Stimulated activated CD4-positive, alpha-beta T cell treated with anti-CD3 and anti-CD28 coated beads, Interleukin-4, amount 100 ng/mL, for 48 hours (primary cell): ENCODE results near the gene MCOLN3.
A peak's percentile ranks its signal among the peaks of the same experiment; 100 is the strongest.
"Not testable (repeated sequence)": the region's sequence is repeated elsewhere in the genome, so short reads cannot be mapped to it uniquely, and the experiment has no call there.

Experiments
- DNase-seq, 2 donors: peaks; one replicate each; pipeline ENCODE4 v3.0.0-alpha.2; 2020; ENCODE audit warnings: low read depth in 2 of 2

The MCOLN3 gene

DNA sequence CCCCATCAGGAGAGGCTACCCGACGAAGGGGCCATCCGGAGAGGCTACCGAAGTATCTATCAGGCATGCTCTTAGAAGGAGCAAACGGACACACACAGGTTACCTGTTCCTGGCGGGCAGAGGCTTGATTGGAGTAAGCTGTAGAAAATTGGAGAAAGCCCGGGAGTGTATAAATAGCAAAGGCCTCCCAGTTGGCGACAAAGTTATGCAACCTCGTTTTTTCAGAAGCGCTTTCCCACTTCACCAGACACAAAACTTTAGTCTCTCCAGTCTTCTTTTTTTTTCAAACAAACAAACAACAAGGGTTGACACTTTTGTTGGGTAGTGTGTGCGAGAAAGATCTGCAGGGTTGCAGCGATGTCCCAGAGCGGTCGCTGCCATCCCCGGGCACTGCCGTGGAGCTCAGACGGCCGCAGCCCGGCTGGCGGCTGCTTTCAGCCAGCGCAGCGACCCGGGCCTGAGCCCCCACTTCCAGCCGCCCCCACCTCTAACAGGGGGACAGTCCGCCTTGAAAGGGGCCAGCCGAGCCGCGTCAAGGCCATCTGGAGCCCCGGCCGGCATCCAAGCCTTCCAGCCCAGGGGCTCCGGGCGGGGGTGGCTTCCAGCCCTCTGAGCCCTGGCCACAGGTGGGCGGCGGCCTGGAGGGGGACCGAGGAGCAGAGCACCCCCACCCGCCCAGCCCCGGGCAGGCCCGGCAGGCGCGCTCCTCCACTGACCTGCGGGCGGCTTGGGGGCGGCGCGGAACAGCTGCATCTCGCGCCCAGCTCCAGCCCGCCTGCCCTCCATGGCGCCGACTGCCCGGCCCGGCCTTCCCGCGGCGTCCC lies 616 bp downstream of the MCOLN3 start:
- DNase-seq: no peak

DNA sequence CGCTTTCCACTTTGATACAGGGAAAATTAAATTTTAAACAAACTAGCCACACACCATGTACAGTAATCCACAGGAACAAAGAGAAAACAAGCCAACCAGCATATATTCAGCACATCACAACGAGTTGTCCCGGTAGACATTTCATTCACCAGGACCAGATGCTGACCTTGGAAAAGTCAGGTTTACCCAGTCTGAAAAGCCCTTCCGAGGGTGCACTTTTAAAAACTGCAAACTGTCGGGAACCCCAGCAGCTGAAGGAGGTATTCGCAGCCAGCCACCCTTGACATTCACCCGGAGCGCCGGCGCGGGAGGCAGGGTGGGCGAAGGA lies 1.2 kb downstream of the MCOLN3 start:
- DNase-seq: no peak

DNA sequence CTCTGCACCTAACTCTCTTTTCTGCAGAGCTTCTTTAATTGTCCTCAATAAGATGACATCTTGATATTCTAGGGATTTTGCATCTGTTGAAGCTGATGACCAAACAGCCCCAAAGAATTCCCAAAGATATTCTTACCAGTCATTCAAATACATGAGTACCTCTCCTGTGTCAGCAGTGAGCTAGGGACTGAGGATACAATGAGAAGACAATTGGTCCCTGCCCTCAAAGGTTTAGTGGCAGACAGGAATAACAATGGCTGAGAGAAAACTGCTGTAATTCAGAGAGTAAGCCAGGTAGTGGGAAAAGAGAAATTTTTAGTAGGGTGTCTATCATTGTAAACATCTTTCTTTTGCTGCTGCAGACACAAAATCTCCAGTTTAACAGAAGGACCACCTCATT lies 5.9 kb downstream of the MCOLN3 start:
- no peak for DNase-seq

DNA sequence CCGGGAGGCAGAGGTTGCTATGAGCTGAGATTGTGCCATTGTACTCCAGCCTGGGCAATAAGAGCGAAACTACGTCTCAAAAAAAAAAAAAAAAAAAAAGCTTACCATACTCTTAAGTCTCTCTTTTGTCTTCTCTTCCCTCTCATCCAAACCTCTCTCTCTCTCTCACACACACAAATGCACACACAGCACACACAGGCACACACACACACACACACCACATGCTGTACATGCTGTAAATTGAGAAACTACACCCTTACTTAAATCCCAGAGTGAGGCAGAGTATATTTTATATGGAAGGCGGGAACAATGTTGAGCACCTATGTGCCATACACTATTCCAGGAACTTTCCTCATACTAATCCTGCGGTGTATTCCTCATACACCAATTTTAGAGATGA lies 6.5 kb downstream of the MCOLN3 start:
- no peak for DNase-seq

DNA sequence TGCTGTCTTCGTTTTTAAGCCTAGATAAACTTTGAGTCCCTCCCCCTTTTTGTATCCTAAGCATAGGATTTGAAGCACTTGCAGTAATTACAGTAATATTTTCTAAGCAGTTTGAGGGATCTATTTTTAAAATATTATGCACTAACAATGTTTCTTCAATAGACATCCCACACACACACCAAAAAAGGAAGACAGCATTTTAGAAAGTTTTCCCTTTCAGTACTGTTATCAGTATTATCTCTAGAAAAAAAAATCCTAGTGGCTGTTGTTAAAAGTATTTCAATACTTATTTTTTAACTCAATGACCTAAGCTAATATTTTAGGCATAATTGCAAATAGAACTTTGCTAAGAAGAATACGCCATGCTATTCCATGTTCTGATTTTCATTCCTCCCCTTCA lies 15.1 kb downstream of the MCOLN3 start:
- no peak for DNase-seq

DNA sequence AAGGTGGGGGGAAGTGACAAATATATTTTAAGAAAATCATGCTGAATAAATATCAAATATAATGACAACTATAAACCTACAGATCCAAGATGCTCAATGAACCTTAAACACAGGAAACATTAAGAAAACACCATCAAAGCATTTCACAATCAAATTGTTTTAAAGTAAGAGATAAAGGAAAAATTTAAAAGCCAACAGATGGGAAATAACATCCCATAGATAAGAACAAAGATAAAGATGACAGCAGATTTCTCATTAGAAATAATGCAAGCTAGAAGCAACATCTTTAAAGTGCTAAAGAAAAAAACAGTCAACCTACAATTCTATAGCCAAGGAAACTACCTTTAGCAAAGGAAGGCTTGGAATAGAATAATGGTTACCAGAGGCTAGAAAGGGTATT lies 17.8 kb downstream of the MCOLN3 start:
- no peak for DNase-seq

DNA sequence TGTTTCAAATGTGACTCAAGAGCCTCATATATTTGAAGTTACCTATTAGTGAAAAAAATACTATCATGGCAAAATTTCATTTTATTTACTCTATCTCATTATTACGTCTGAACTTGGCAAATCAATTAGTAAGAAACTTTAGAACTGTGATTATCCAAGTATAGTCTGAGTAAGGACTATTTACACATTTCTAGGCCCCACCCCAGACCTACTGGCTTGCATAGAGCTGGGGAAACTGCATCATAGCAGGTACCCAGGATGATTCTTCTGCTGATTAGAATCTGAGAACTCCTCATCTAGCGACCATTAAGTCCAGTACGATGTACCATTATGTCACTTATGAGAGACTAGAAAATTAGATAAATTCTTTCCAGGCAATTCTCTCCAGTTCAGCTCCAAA lies 20.1 kb downstream of the MCOLN3 start:
- no peak for DNase-seq

DNA sequence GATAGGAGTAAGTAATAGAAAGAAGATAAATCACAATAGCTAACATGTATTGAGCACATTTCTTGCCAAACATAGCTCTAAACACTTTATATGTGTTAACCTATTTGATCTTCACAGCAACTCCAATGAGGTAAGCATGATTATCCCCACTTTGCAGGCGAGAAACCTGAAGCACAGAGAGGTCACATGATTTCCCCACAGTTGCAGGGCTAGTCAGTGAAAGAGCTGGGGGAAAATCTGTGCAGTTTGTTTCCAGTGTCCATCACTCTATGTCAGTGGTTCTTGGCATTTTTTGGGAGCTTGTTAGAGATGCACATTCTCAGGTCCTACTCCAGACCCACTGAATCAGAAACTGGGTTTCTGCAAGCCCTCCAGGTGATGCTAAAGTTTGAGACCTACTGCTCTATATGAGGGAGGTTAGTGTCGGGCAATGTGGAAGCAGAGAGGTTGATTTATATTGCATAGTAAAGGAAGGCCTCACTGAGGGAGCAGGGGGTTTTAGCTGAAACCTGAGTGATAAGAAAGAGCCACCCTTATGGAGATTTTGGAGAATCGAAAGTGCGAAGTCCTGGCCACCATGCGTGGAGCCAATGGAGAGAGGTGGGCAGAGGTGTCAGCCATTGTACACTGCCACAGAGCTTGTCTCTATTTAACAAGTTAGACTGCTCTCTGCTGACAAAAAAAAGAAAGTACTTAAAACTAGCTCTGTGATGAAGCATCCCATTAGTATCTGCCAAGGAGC lies 20.9 kb downstream of the MCOLN3 start:
- no peak for DNase-seq

DNA sequence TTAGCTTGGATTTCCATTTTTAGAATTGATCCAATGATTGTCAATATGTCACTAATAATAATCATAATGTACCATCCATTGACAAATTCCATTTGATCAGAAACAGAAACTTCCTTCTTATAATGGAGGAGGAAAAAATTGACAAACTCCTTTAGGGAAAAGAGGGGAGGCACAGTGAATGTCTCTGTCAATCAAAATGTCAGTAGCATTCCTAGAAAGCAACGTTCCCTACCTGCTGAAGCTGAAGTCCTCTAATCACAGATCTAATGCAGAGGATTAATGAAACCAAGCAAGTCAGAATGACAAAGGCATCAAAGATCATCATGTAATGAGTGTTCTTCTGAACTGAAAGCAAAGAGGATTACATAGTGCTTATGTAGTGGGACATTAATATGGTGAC lies 22.4 kb downstream of the MCOLN3 start:
- no peak for DNase-seq

DNA sequence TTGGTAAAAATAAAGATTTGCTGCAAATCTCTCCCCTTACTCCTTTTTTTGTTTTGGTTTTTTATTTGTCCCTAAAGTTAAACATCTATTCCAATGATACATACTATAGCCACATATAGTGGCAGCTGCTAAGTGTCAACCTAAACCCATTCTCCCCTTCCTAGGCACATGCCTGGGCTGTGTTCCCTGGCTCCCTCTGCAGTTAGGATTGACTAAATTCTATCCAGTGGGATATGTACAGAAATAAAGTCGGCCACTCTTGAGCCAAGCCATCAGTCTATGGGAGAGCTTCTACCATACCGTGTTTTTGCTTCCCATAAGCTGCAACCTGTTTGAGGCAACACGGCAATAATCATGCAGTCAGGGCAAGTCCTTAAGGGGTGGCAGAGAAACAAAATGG lies 23.6 kb downstream of the MCOLN3 start:
- DNase-seq: no peak

DNA sequence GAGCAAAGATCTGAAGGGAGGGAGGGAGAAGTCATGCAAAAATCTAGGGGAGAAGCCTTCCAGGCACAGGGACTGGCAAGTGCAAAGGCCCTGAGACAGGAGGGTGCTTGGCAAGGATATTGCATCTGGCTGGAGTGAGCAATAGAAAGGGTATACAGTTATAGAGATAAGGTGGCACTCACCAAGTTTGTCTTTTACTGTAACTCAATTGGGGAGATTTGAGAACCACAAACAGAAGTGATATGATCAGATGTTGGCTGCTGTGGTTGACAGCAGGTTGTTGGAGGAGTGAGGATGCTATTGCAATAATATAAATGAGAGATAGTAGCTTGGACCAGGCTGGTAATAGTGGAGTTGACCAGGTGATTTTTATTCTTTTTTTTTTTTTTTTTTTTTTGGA lies 25.6 kb downstream of the MCOLN3 start:
- DNase-seq: no peak

DNA sequence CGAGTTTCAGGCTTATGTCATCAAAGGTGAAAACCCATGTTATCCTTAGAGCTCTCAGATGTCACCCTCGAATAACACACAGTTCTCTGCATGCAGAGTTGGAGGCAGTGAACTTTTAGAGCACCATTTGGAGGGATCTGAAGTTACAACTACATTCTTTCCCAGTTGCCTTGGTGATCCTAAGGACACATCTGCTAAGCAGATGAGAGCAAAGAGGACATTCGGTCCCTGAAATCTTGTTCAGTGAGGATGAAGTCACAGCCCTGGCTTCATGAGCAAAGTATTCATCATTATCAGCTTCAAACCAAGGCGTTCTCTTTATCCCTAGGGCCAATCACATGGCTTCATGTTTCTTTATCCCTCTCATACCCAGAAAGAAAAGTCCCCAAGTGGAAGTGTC lies 28.3 kb downstream of the MCOLN3 start:
- no peak for DNase-seq

DNA sequence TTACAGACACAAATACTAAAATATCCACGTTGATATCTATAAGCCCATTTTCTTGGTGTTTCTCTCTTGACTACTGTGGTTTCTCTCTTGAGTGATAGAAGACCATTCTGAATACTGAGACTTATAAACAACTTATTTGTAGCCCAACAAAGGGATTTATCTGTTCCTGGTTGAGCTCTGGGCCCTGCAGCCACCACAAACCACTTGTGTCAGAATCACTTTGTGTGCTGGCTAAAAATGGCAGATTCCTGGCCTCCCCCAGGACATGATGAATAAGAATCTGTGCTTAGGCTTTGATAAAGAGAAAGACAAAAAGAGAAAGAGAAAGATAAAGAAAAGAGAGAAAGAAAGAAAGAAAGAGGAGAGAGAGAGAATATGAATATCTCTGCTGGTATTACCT lies 32.5 kb downstream of the MCOLN3 start:
- no peak for DNase-seq

DNA sequence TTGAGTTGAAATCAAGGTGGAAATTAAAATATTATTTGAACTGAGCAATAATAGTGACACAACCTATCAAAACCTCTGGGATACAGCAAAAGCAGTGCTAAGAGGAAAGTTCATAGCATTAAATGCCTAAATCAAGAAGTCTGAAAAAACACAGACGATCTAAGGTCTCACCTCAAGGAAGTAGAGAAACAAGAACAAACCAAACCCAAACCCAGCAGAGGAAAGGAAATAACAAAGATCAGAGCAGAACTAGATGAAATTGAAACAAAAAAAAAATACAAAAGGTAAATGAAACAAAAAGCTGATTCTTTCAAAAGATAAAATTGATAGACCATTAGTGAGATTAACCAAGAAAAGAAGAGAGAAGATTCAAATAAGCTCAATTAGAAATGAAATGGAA lies 42.7 kb downstream of the MCOLN3 start:
- DNase-seq: not testable (repeated sequence)

DNA sequence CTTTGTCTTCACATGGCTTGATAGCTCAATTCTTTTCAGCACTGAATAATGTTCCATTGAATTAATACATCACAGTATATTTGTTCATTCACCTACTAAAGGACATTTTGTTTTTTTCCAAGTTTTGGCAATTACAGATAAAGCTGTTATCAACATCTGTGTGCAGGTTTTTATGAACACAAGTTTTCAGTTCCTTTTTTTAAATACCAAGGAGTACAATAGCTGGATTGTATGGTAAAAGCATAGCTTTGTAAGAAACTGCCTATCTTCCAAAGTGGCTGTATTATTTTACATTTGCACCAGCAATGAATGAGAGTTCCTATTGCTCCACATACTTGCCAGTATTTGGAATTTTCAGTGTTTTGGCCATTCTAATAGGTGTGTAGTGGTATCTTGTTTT lies 46.6 kb downstream of the MCOLN3 start:
- no peak for DNase-seq

DNA sequence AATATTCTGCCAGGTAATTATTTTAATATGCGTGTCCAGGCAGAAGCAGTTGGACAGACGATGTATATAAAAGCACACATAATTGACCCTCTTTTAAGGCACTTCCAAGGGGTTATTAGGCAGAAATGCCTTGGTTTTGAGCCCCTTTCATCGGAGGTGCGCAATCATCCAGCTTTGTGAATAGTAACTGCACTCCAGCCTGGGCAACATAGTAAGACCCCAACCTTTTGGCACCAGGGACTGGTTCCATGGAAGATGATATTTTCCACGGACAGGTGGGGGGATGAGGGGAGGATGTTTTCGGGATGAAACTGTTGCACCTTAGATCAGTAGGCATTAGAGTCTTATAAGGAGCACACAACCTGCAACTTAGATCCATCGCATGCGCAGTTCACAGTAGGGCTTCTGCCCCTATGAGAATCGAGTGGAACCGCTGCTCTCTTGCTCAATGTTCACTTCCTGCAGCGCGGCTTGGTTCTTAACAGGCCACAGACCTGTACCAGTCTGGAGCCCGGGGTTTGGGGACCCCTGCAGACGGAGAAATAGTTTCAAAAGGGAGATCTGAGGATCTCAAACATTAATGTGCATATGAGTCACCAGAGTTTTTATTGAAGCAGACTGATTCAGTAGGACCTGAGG lies 49.5 kb downstream of the MCOLN3 start:
- peak in 1 of 2 donors; percentile 33 for DNase-seq

DNA sequence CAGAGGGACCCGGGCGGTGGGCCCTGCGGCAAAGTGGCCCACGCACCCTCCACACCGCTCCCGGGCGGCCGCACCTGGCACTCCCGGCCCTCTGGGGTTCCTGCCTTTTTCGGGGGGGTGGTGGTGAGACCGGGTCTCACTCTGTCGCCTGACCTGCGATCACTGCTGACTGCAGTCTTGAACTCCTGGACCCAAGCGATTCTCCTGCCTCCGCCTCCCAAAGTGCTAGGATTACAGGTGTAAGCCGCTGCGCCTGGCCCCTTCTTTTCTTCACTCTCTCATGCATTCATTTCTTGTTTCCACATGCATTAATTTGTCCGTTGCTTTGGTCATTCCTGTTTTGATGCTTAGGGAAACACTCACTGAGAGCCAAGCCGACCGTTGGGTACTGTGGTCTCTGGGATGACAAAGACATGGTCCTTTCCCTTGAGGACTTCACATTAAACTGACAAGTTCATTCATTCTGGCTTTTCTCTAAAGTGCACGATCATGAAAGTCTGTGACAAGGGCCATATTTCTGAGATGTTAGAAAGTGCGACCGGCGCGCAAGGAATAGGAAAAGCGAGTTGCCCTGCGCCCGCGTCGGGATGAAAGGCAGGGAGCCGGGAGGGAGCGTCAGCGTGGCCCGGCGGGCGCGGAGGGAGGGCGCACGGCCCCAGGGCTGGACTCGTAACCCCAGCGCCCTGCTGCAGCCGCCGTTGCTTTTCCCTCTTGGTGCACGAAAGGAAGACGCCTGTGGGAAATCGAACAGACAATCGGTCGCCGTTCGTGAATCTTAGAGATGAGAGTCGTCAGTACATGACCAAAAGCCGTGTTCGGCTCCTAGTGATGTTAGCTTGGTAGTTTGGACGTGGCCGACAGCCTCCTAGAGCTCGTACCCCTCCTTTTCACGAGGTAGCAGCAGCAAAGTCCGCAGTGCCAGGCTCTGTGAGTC lies 50.4 kb downstream of the MCOLN3 start:
- no peak for DNase-seq

DNA sequence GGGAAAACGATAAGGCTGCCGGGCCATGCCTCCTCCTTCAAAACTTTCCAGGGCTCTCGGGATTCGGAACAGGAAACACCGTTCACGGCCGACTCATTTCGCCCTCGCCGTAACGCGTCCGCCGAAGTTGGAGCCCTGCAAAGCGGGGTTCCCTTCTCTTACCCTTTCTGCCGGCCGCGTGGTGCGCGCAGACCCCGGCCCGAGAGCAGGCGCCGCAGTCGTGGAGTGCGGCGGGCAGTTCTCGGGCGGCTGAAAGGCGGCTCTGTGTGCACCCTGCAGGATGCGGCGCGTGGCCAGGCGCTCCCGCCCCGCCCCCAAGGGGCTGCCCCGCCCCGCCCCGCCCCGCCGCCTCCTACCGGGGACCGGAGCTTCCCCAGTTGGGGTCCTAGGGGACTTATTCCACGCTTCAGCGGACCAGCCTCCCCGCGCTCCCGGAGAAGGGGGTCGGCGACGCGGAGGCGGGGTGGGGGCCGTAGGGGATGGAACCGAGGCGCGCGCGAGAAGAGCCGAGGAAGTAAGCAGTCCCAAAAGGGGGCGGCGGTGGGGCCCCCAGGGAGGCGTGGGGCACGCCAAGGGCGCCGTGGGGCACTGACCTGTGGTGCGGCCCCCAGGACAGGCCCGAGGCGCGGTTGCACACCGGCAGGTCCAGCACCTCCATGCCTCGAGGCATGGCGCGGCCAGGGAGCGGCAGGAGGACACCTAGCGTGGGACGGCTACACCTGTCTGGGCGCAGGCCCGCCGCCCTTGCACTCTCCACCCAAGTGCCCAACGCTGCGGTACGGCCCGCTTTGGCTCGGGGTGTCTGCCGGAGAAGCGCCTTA lies 51.2 kb downstream of the MCOLN3 start, which contains the start of gene MCOLN2:
MCOLN2 (minus strand) TSS at position 268 of the 821 bp plus-strand sequence; CDS start at position 27, 241 bp downstream.
- DNase-seq: no peak

DNA sequence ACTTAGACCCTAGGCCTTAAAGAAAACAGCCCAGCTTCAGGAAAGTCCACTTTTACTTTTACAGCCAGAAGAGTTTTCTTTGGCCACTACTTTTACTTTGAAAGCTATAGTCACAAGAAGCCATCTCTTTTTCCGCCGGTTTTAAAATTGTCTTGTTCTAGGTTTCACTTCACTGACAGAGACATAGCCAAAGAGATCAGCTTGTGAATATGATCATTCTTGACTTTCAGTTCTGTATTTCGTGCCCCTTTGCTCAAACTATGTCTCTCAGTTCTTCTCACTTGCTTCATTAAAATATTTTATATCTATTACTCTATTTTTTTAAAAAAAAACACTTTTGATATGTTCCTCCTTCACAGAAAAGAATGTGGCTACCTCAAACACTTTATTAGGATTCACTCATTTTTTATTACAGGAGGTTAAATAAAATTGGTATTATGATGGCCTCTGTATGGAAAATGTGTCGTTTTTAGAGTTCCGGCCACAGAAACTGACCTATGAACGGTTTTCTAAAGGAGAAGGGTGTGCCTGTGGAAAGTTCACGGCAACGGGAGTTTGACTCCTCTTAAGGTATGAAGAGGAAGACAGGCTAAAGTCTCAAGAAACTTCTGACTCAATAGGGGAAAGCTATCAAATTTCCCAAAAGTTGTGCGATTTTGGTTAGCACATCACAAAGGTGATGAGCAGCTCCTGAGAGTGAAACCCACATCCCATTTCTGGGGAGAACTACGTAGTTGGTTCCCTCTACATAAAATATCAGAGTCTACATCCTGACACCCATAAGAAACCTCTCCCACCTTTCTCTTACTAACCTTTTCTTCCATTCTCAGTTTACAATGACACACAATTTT lies 52.6 kb downstream of the MCOLN3 start:
- DNase-seq: no peak
